Activated CD4-positive, CD25-positive, alpha-beta regulatory T cell (primary cell): Measurements from ENCODE around the gene FSTL1.

Experiments
- DNase-seq, 4 experiments: peaks; one replicate each; lab custom pipeline; 2025; lab: John Stamatoyannopoulos, UW

The FSTL1 gene

DNA sequence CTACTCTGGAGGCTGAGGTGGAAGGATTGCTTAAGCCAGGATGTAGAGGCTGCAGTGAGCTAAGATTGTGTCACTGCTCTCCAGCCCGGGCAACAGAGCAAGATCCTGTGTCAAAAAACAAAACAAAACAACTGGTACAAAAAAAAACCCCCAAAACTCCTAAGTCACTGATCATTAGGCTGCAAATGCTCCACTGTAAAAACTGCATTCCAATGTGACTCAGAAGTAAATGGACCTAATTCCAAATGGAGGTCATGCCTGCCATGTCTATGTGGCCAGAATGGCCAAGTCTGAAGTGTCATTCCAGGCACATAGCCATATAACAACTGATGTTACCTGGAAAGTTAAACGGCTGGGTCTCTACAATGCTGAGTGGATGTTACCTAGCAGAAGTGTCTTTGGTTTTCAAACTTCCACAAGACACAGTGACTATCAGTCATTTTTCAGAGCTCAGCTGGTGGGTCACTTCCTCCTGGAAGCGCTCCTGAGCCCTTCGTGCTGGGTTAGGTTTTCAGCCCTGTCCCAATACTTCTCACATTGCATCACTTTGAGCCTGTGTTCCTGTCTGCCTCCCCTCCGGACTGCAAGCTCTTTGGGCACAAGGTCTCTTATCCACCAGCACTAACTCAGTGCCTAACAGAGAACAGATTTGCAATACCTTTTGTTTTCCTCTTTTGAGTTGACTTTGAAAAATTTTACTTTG lies 10.6 kb downstream of the FSTL1 start:
- DNase-seq: no peak

DNA sequence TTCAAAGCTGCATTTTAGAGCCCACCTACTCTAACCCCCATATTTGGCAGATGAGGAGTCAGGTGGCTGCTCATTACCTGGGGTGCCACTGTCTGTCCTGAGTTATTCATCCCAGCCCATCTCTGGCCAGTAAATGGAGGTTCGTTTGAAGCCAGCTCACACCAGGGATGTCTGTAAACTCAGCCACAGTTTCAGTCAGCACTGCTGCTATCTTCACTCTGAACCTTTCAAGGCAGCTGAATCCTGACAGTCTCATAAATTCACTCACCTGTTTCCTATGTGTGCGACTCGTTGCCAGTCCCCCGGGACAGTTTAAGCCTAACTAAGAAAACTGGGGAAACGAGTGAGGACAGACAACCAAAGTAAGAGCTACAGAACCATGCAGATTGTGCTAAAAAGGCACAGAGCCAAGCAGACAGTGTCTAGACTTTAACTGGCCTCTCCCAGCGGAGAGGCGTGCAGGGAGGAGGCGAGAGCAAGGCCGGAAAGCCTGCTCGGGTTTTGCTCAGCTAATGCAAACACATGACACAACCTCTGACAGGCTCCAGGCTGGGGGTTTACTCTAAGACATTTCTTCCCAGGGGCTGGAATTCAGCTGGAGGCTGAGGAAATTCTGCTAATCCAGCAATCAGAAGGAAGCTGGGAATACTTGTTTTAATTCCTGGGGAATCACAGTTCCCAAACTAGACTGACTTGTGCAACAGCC lies 12.0 kb downstream of the FSTL1 start:
- no peak for DNase-seq

DNA sequence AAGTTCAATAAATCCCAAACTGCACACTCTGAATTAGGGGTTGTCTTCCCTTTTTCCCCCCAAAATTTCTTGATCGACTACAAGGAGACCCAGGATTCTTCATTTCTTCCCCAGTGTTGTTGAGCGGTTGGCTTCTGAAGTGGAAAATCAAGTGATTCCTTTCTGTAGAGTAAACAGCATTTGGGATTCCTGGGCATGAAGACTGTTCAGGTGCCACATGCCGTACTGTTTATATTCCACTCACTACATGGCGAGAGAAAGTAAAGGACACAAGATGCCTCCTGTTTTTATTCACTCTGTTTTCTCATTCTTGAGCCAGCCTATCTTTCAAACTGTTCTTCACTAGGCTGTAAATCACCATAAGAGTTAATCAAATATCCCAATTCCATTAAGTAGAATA lies 12.6 kb downstream of the FSTL1 start:
- no peak for DNase-seq

DNA sequence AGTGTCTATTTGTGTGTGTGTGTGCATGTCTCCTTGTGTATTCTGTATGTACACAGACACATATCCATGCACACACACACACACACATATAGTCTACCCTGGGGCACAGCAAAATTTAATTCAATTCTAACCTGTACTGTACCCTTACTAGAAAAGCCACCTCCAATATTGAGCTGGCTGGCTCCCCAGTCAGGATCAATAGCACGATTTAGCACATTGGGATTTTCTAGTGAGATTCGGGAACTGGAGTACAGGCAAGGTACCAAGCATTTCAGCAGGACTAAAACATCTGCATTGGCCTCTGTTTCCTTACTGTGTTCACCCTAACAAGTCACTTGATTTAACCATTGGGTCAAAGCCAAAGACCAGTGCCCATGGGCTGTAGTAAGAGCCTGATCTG lies 13.2 kb downstream of the FSTL1 start:
- no peak for DNase-seq

DNA sequence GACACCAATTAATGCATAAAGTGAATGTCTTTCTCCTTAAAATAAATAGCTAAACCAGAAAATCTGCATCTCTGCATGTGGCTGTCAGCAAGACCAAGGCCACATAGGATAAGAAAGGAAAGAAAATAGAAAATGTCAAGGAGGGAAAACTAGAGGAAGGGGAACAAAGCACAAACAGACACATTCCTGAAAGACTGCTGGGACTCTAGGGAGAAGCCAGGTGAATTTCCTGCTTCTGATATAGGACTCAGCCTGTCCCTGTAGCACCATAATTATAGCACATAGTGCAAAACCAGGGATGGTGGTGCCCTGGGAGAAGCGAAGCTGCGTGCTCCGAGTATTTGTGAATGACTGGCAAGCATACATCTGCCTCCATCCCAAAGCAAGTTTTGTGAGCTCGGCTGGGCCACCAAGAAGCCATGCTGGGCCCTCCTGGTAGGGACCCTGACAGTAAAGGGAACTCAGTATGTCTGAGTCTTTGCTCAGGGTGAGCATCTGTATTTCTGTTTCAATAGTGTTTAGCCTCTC lies 14.2 kb downstream of the FSTL1 start:
- DNase-seq: no peak

DNA sequence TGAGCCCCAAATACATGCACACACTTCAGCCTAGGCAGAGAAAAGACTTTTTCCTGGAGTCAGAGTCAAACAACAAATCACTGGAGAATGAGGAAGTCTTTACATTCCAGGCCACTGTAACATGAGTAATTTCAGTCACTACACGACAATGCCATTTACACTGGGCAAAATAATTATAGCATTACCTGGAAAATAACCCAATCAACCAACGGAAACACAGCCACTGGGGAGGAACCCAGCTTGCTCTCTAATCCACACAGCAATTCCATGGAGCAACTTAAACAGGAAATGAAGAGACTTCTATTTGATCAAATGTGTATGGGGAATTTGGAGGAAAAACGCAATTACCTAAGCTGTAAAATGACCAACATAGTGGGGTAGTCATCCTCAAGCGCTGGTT lies 15.2 kb downstream of the FSTL1 start:
- no peak for DNase-seq

DNA sequence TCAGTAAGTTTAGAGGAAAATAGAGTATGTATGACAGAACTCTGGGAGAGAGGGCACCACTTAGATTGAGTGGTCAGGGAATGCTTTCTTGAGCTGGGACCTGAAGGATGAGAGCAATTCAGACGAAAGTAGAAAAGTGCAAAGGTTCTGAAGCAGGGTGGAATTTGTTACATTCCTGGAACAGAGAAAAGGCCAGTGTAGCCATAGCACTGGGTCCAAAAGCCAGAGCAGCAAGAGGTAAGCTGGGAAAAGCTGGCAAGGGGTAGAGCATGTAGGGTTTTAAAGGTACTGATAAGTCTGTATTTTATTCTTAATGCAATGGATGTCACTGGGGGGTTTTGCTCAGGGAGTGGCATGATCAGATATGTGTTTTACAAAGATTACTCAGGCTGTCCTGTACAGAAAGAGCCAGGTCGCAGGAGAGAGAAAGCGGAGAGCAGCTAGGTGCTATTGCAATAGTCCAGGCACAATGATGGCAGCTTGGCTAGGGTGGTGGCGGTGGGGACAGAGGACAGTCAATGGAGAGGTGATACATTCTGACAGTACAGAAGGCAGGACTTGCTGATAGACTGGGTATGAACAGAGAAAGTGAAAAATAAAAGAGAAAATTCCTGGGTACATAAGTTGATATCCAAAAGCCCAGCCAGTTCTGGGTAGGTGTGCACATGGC lies 17.0 kb downstream of the FSTL1 start:
- no peak for DNase-seq

DNA sequence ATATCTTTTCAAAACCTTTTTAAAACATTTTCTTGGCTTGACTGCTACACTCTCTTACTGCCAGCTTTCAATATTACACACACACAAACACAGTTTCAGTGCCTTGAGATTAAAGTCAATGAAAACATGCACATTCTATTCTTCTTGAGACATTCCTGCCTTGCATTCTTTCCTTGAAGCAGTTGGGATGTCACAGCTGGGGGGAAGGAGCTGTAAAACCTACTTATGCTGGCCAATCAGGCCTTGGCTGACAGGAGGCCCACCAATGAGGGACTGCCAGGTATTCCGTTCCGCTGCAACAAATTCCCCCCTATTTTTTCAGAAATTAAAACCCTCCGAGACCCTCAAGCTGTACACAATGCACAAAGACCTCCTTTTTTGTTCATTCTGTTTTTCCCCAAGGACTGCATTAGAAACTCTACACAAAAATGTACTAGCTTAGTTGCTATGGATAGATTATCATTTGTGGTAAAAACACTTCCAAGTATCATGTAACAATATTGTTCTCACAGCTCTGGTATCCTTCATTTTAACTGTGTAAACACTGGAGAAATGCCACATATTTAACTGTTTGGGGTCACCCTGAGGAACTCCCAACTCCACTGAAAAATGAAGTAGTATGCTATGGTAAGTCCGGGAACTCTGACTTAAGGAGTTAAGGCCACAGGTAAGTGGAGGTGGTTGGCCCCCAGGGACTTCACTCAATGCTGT lies 18.5 kb downstream of the FSTL1 start:
- DNase-seq: no peak

DNA sequence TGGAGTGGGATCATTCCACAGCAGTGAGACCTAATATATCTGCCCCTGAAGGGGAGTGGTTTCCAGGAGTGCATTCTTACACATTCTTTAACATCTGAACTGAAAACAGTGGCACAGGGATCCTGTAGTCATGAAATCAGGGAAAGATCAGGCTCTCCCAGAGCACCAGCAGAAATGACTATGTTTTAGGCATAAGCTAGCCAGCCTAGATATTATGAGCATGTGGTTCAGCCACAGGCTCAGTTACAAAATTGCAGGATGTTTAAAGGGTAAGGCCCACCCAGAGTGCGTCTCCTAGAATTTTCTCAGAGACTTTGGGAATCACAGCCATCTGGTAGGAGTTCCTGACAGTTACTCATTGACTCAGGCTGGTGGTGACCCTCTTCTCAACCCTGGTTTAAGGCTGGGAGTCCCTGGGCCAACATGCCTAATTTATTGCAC lies 20.9 kb downstream of the FSTL1 start:
- DNase-seq: no peak

DNA sequence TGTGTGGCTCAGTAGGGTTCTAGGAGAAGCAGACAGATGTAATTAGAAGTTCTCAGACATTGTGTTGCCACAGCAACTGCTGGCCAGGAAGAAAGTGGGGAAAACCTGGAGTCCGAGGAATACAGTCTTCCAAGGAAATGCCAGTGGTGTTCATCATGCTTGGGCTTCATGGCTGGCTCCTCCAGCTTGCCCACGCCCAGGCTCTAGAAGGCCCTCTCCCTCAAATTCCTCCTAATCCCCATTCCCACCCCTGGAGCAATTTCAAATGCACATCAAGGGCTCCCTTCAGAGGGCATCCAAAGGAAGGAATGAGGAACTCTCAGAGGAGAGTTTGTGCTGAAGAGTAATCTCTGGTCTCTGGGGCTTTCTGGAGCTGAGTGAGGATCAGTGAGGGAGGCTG lies 21.9 kb downstream of the FSTL1 start:
- no peak for DNase-seq

DNA sequence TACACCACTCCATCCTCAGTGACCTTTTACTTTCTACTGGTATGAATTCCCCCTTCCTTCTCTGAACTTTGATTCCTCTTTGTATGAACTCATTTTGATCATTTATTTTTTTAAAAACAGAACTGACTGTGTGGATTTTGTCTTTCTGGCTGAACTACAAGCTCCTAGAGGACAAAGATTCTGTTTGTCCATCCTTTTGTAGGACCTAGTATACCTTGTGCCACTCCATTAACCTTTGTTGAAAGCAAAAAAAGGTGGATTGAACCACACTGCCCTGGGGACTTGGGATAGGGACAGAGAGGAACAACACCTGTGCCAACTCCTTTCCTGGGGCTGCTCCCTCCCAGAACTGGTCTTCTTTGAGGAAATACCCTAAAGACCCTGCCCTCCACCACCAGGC lies 23.6 kb downstream of the FSTL1 start:
- DNase-seq: no peak

DNA sequence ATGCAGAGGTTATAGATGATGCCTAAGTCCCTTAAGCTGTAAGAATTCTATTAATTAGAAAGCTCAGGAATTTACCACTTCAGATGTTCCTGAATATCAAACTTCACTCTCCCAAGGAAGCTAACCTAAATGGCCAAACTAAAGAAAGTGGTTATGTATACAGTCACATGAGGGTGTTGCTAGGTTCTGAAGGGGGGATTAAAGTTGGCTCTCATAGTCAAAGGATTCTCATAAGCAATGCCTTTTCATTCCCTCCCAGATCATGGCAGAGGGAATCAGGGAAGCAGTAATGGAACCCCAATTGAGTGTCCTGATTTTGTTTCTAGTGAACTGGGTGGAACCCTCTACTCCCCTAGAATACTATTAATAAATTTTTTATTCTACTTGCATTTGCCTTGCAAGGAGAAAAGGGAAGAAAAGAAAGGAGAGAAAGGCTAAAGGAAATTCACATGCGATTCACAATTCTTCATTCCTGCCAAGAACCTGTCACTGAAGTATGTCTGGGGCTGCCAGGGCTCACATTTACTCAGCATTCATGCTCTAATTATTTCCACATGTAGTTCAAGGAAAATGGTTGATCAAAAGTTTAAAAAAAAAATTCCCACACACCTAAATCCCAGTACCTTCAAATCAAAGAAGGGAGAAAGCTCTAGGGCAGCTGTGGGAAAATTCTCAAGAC lies 25.1 kb downstream of the FSTL1 start:
- DNase-seq: no peak

DNA sequence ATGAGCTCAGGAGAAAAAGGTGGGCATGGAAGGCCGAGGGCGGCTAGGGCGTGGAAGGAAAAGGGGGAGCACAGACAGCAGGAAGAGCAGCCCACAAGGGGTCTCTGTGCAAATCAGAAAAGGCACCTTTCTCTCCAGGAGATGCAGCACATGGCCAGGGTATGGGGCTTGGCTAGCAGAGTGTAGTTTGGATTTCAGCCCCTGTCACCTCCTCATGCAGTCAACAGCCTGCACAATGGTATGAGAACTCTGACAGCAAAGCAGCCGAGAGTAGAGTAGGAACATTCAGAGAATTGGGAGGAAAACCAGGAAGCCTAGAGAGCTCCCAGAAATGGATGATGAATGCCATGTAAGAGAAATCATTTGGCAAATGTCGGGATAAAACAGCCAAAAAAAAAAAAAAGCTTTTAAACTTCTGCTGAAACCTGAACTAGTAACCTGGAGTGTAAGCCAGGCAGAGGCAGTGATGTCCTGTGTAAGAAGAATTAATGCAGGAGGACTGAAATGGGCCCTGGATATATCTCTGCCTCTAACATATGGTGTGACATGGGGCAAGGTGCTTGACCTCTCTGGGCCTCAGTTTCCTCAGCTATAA lies 25.7 kb downstream of the FSTL1 start:
- no peak for DNase-seq

DNA sequence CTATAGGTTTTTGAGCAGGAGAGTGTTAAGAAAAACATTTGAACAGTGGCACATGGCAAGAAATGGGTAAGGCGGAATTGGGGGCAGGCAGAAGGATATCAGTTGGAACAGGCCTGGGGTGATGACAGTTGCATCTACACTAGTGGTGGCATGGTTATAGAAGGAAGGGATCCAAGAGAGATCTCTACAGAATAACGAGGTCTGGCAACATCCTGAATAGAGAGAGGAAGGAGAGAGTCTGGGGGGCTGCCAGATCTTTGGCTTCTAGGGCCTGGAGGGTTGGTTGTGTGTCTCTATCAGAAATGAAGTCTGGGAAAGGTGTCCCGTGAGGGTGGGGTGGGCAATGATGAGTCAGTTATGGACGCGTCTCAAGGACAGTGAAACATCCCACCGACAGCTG lies 26.3 kb downstream of the FSTL1 start:
- no peak for DNase-seq

DNA sequence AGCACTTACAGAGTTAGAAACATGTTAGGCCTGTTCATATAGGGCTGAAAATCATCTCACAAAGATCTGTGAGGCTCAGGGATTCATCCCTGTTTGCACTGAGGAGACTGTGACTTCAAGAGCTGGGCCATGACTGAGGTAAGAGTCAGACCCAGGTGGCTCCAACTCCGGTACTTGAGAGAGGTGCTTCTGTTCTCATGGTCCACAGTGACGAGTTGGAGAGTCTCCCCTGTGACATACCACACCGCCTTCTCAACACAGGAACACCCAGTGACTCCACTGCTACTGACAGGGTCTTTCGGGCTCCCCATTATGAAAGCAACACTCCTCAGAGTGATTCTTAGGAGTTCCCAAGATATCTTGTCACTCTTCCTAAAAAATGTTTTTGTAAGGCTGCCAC lies 27.4 kb downstream of the FSTL1 start:
- DNase-seq: no peak

DNA sequence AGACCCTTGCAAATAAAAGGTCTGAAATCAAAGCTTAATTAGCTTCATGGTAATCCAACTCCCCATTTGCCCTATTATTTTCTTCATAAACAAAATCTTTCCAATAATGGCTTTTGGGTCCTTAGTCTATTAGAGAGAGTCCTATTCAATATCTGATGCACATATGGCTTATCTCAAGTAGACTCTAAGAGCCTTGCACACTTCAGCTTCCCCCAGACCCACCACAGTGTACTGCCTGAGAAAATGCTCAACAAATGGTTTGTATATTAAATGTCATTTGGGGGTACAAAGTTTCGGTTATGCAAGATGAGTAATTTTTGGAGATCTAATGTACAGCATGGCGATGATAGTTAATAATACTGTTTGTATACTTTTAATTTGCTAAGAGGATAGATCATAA lies 28.9 kb downstream of the FSTL1 start:
- DNase-seq: no peak

DNA sequence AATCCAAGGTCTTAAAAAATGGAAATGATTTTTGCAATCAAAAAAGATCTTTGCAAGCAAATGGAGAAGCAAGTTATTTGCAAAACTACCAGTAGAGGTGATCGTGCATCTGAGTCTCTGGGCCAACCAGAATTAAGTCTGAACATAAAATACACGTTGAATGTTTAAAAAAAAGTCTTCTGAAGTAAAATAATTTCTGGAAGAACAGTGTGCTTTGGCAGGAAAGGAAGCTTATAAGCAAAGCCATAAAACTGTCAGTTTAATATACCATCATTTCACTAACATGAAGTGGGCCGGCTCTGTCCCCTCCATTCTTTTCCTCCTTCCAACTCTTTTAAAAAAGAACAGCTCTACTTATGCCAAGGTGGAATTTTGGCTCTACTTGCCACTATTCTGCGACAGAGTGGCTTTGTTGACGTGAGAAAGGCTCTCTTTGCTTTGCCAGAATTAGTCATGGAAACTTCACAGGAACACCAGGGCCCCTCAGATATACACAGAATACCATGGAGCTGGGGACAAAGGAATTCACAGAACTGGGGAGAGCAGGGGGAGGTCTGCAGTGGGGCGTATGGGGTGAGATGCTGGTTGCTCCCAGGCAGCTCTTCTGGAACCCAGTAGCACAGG lies 29.8 kb downstream of the FSTL1 start:
- DNase-seq: no peak

DNA sequence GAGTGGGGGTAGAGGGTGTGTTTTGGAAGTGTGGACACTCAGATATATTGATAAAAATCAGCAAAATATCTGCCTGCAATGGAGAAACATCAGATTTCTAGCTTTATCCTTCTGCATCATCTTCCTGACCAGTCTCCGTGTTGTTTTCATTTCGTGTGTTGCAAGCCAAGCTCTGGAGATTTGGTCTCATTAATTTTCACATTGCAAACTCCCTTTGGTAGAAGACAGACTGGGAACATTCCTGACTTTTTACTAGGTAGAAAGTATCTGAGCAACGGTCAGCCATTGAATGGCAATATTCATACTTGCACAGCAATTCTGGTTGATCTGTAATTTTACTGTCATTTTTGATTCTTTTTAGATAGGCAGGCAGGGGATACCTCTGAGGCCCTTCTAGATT lies 30.4 kb downstream of the FSTL1 start:
- DNase-seq: no peak

DNA sequence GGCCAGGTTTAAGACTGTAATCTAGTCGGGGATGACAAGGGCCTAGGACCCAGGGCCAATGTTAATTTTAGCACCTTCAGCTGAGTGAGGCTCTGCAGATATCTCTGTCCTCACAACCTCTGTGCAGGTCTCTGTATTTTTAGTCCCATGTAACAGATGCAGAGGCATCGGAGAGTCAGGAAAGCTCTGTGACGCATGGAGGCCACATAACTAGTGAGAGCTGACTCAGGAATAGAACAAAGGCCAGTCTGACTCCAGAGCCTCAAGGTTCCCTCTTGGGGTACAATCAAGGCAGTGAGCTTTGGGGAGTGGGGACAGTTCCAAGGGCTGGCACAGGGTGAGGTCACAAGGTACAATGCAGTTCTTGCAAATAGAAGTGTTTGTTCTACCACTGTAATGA lies 31.0 kb downstream of the FSTL1 start:
- no peak for DNase-seq

DNA sequence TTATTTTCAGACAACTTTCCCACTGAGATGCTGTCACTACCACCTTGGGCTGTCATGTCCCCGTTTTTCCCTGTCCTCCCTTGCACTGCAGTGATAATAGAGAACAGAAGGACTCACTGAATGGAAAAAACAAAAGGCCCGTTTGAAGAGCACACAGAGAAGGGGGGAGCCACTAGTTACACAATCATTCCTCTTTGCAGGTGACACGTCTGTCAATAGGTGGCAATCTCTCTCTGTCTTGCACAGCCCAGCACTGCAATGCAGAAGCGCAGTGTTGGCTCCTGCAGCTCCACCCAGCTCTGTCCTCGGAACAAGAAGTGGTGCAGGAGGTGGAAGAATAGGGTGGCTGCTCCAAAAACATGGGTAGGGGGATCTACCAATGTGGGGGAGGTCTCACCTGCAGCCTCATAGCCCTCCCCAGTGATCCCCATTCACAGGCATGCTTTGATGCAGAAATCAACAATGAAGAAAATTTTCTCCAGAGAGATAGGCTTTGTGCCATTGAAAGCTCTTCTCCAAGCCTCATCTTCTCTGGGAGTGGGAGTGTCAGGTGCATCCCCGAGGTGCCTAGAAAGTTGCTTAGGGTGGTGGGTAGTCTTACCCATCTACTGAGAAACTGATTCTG lies 31.8 kb downstream of the FSTL1 start:
- DNase-seq: no peak

DNA sequence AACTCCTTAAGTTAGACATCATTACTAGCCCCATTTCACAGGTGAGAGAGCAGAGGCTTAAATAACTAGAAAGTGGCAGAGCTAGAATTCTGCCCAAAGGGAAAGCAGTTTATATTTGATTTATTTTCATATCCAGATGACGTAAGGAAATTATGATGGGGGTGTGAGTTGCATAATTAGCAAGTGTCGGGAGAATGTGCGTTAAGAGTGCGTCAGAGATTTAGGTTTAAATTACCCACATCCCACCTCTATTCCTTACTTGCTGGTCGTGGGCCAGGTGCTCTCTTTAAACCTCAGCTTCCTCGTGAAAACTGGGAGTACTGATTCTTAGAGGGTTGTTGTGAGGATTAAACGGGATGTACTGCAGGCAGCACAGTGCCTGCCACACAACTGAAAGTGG lies 32.3 kb downstream of the FSTL1 start:
- no peak for DNase-seq
